IMR-90 (cell line): ENCODE measurements around the gene CUX1. TPM values are rescaled to one million over a fixed set of nuclear protein-coding genes. Genes with fewer than 3 reads are reported as not detected.

Source experiments
- ATAC-seq: fragments of 200-7000 bp; cut with Tn5 transposase; 2 replicates; pipeline ENCODE4 v1.9.1; 2020; ENCODE audit warnings: low read depth, mild to moderate bottlenecking, moderate library complexity
- BruUV-seq: library from RNA; stranded (reverse); fragments of 400-500 nt; replicated peaks from 2 replicates; lab custom pipeline; 2021; lab: Mats Ljungman, UMichigan
- CTCF ChIA-PET: fragments of 300-600 bp; formaldehyde crosslinking; extraction: SDS; loops from one replicate; lab custom pipeline; 2021; ENCODE audit warnings: antibody characterized with exemption; lab: Yijun Ruan, JAX
- POLR2A ChIA-PET: fragments of 300-600 bp; sonication (Branson Sonifier 250); formaldehyde crosslinking; loops from one replicate; lab custom pipeline; 2022; ENCODE audit warnings: antibody characterized with exemption; ENCODE audit not compliant: unreplicated experiment; lab: Charles Lee
- DNase-seq: peaks from one replicate; pipeline ENCODE4 v3.0.0; 2013
- H2AFZ ChIP-seq: replicated peaks from 2 replicates; pipeline ENCODE3; 2013; ENCODE audit warnings: low read length, mild to moderate bottlenecking; ENCODE audit not compliant: poor library complexity
- H2AK5ac ChIP-seq: 2 replicates; pipeline ENCODE4 v1.6.1; 2013; ENCODE audit warnings: low read depth, low read length, inconsistent platforms
- H2AK9ac ChIP-seq: replicated peaks from 2 replicates; pipeline ENCODE3; 2013; ENCODE audit warnings: mild to moderate bottlenecking, low read depth, low read length, moderate library complexity; ENCODE audit not compliant: poor library complexity
- H2BK120ac ChIP-seq: 2 replicates; pipeline ENCODE4 v1.6.1; 2013; ENCODE audit warnings: low read depth, low read length, inconsistent platforms
- H2BK15ac ChIP-seq: 3 replicates; pipeline ENCODE4 v1.6.1; 2013; ENCODE audit warnings: low read depth, low read length, inconsistent platforms
- H2BK20ac ChIP-seq: 2 replicates; pipeline ENCODE4 v1.6.1; 2013; ENCODE audit warnings: low read depth, mild to moderate bottlenecking, inconsistent platforms, low read length, moderate library complexity
- H2BK5ac ChIP-seq: 2 replicates; pipeline ENCODE4 v1.6.1; 2013; ENCODE audit warnings: mild to moderate bottlenecking, low read depth, low read length, inconsistent platforms; ENCODE audit not compliant: poor library complexity, severe bottlenecking
- H3K14ac ChIP-seq: replicated peaks from 2 replicates; pipeline ENCODE4 v1.6.1; 2013; ENCODE audit warnings: low read depth, low read length, inconsistent platforms
- H3K18ac ChIP-seq: 2 replicates; pipeline ENCODE4 v1.6.1; 2013; ENCODE audit warnings: low read depth, low read length, control low read depth
- H3K23ac ChIP-seq: 2 replicates; pipeline ENCODE4 v1.6.1; 2013; ENCODE audit warnings: low read depth, low read length, inconsistent platforms
- H3K27ac ChIP-seq: 2 replicates; pipeline ENCODE4 v1.5.1; 2013; ENCODE audit warnings: mild to moderate bottlenecking, control low read depth, low read length; ENCODE audit not compliant: insufficient read depth
- H3K27me3 ChIP-seq: 2 replicates; pipeline ENCODE4 v1.6.1; 2013; ENCODE audit warnings: low read length; ENCODE audit not compliant: control insufficient read depth, insufficient read depth
- H3K36me3 ChIP-seq: 2 replicates; pipeline ENCODE4 v1.6.1; 2013; ENCODE audit warnings: low read length, mixed read lengths; ENCODE audit not compliant: control insufficient read depth, insufficient read depth
- H3K4ac ChIP-seq: 2 replicates; pipeline ENCODE4 v1.6.1; 2013; ENCODE audit warnings: low read depth, low read length, inconsistent platforms
- H3K4me1 ChIP-seq: 2 replicates; pipeline ENCODE4 v1.6.1; 2013; ENCODE audit warnings: low read length, mixed read lengths; ENCODE audit not compliant: control insufficient read depth, insufficient read depth
- H3K4me2 ChIP-seq: 2 replicates; pipeline ENCODE4 v1.6.1; 2013; ENCODE audit warnings: low read depth, mild to moderate bottlenecking, control low read depth, low read length, moderate library complexity
- H3K4me3 ChIP-seq: 2 replicates; pipeline ENCODE4 v1.5.1; 2013; ENCODE audit warnings: low read depth, mild to moderate bottlenecking, control low read depth, low read length, moderate library complexity; ENCODE audit not compliant: insufficient read depth
- H3K56ac ChIP-seq: 2 replicates; pipeline ENCODE4 v1.6.1; 2013; ENCODE audit warnings: low read length, inconsistent platforms; ENCODE audit not compliant: insufficient read depth; ENCODE audit errors: extremely low read depth
- H3K79me1 ChIP-seq, 2 experiments: 2 replicates each; pipeline ENCODE4 v1.6.1; 2013; ENCODE audit warnings: low read length in 2 of 2, inconsistent platforms in 1 of 2, low read depth in 1 of 2
- H3K9ac ChIP-seq: 2 replicates; pipeline ENCODE4 v1.6.1; 2013; ENCODE audit warnings: low read depth, low read length, control low read depth
- H3K9me1 ChIP-seq: 2 replicates; pipeline ENCODE4 v1.6.1; 2013; ENCODE audit warnings: low read length, inconsistent platforms; ENCODE audit not compliant: insufficient read depth
- H3K9me3 ChIP-seq: 2 replicates; pipeline ENCODE4 v1.6.1; 2013; ENCODE audit warnings: low read length; ENCODE audit not compliant: control insufficient read depth, insufficient read depth
- H4K20me1 ChIP-seq: 2 replicates; pipeline ENCODE4 v1.6.1; 2013; ENCODE audit warnings: low read length, inconsistent platforms; ENCODE audit not compliant: insufficient read depth
- H4K5ac ChIP-seq: 2 replicates; pipeline ENCODE4 v1.6.1; 2013; ENCODE audit warnings: mild to moderate bottlenecking, low read depth, low read length, control low read depth
- H4K8ac ChIP-seq, 2 experiments: 2 replicates each; pipeline ENCODE4 v1.6.1; 2013; ENCODE audit warnings: low read depth in 2 of 2, low read length in 2 of 2, control low read depth in 1 of 2, inconsistent platforms in 1 of 2
- H4K91ac ChIP-seq: 2 replicates; pipeline ENCODE4 v1.6.1; 2013; ENCODE audit warnings: low read depth, low read length, inconsistent platforms; ENCODE audit not compliant: insufficient read depth
- MAFK ChIP-seq: IDR thresholded peaks from 2 replicates; pipeline ENCODE4 v1.6.1; 2012; ENCODE audit warnings: low read depth, low read length, improper control_type of control experiment
- RFX5 ChIP-seq: IDR thresholded peaks from 2 replicates; pipeline ENCODE4 v1.8.0; 2012; ENCODE audit warnings: low read depth, mild to moderate bottlenecking, low read length, moderate library complexity
- WGBS, 2 experiments: methylation state at CpG; one replicate each; pipeline versions ENCODE4 v1.1.5 to v1.1.7; 2013; ENCODE audit warnings: missing lambda C conversion rate in 2 of 2; ENCODE audit not compliant: insufficient read length in 1 of 2; ENCODE audit errors: extremely low coverage in 2 of 2; 5-methylcytosine and 5-hydroxymethylcytosine counted together
- dilution Hi-C: fragments of 300-500 bp; cut with HindIII; formaldehyde crosslinking; loops from one replicate; pipeline ENCODE4 v1.14.3; 2018; ENCODE audit warnings: low sequenced_read_pairs; ENCODE audit not compliant: unreplicated experiment
- in situ Hi-C: fragments of 300-500 bp; cut with MboI; formaldehyde crosslinking; loops from 3 replicates; pipeline ENCODE4 v1.14.3; 2019; ENCODE audit warnings: low sequenced_read_pairs, inconsistent platforms, mixed read lengths
- intact Hi-C: fragments of 100-400 bp; cut with micrococcal nuclease; formaldehyde crosslinking; loops from 2 replicates; pipeline ENCODE4 v1.10.0; 2022
- polyA plus RNA-seq, 3 experiments: library from polyadenylated mRNA; depleted of rRNA; stranded (reverse); fragments of >200 nt; gene quantifications; 2 replicates each; pipeline ENCODE4 v1.2.3, GENCODE V29; 2012; ENCODE audit warnings: low replicate concordance in 1 of 3
- total RNA-seq: library from RNA; depleted of rRNA; stranded (reverse); fragments of >200 nt; gene quantifications from 2 replicates; pipeline ENCODE4 v1.2.3, GENCODE V29; 2012

CUX1 gene
- total and polyA plus RNA-seq, 2 of the 4 experiments (the other 2 are of a cell fraction) = 19.7 to 46.4 TPM

GRCh38 chr7:102079140-102080018 is 262.0 kb downstream of the CUX1 start (continued):
- no peak for TF ChIP-seq RFX5

- H4K5ac ChIP-seq = no peak overlapping the region
- H2BK5ac ChIP-seq = no peak overlapping the region
- intact Hi-C loops = loop anchor here (10.0 kb wide), 1 partner anchor 45 kb away; no protein-coding TSS in a partner anchor
- H4K8ac ChIP-seq = no peak overlapping the region
- no peak overlapping the region; the same call in 1 of the 2 replicates for H2AK5ac ChIP-seq
- H2BK15ac ChIP-seq = no peak overlapping the region
- BruUV-seq = no TSS peak
- H3K23ac ChIP-seq = no peak overlapping the region
- ChIA-PET POLR2A (no interaction called here), CTCF (no interaction called here)
- no peaks in the 10 kb centered on the region for H3K4me1 ChIP-seq
- no peak overlapping the region for H2AFZ ChIP-seq
- H4K91ac ChIP-seq = no peak overlapping the region
- no peak overlapping the region for H2AK9ac ChIP-seq
- WGBS, 2 experiments = 100% methylated on average over 3 of the region's 17 CpGs; no CpG with 5 or more reads in 1 of the 2 experiments
- H3K79me1 ChIP-seq = peaks cover 19 to 20% of the 10 kb centered on the region in 2 experiments; a peak in 3 of 4 replicates
- dilution Hi-C loops = no loop called here
- H3K14ac ChIP-seq = no peak overlapping the region
- H3K36me3 ChIP-seq = peaks cover 20% of the 10 kb centered on the region
- no peak for ATAC-seq
- H3K9me1 ChIP-seq = peaks cover 2% of the 10 kb centered on the region; the same call in 1 of the 2 replicates
- no peaks in the 10 kb centered on the region for H4K20me1 ChIP-seq
- no peak overlapping the region for H3K27ac ChIP-seq
- in situ Hi-C loops = no loop called here
- no peak overlapping the region for H3K9ac ChIP-seq
- no peak overlapping the region for H2BK20ac ChIP-seq
- TF ChIP-seq MAFK = no peak
- H3K4ac ChIP-seq = no peak overlapping the region
- peaks cover 12% of the 10 kb centered on the region for H3K9me3 ChIP-seq
- H3K4me2 ChIP-seq = no peak overlapping the region
- no peak overlapping the region for H3K18ac ChIP-seq
- no peak overlapping the region for H3K56ac ChIP-seq
- H3K27me3 ChIP-seq = no peaks in the 10 kb centered on the region
- no peak for DNase-seq
- no peak overlapping the region for H2BK120ac ChIP-seq
- no peak overlapping the region for H3K4me3 ChIP-seq
Observed at GRCh38 chr7:102080019-102080433, 262.6 kb downstream of the CUX1 start.
